HG03575 (cell line): Measurements from ENCODE around the gene CENPM.

ENCODE experiments used
- ATAC-seq: cut with Tn5 transposase; IDR thresholded peaks from one replicate; pipeline ENCODE4 v1.9.1; 2021; ENCODE audit not compliant: unreplicated experiment, insufficient number of reproducible peaks, low FRiP score; ENCODE audit errors: extremely low read depth

The CENPM gene

GRCh38 chr22:41905411-41906202 lies 41.3 kb downstream of the CENPM start:
- ATAC-seq = no peak

- no peak for ATAC-seq
These were observed 42.2 kb downstream of the CENPM start for GRCh38 chr22:41904450-41905410.

DNA sequence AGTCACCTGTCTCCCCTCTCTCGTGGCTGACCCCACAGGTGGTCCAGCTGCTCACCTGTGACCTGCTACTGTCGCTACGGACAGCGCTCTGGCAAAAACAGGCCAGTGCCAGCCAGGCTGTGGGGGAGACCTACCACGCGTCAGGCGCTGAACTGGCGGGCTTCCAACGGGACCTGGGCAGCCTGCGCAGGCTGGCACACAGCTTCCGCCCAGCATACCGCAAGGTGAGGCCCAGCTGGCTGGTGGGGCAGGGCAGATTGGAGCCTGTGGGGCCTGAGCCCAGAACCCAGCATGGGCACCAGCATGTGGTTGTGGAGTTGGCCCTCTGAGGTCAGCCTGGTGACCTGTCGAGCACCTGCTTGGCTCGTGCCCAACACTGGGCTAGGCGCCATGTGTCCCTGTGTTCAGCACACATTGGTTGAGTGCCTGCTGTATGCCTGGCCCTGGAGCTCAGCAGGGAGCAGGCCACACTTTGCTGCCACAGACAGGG lies 44.0 kb downstream of the CENPM start:
- ATAC-seq = no peak

GRCh38 chr22:41902016-41902415 lies 44.9 kb downstream of the CENPM start:
- ATAC-seq = no peak

DNA sequence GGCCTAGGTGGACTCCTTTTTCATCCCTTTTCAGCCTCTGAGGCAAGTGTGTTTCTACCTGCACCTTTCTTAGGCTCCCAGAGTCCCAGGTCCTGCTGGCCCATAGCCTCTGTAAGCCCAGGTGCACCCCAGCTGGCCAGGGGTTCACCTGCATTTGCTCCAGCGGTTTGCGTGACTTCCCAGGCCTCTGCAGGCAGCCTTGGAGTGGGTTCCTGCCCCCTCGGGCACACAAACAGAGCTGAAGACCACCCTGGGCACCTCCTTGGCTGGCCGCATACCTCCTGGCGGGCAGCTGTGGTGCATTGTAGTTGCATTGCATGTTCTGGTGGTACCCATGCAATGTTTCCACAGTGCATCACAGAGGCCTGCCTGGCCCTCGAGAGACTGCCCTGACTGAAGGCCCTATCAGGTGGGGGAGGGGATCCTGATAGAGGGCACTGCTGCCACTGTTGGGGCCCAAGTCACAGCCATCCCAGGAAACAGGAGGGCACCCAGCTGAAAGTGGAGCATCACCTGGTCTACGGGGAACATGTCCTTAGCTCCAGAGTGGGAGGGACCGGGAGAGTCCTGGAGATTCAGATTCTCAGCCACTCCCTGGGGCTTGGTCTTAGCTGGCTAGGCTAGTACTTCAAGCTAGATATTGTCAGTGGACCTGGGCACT lies 46.2 kb downstream of the CENPM start:
- ATAC-seq = no peak

GRCh38 chr22:41899992-41900651 lies 46.8 kb downstream of the CENPM start:
- ATAC-seq = no peak

- no peak for ATAC-seq
These were observed 47.8 kb downstream of the CENPM start for GRCh38 chr22:41899110-41899509.

GRCh38 chr22:41898645-41899044 lies 48.3 kb downstream of the CENPM start:
- no peak for ATAC-seq

DNA sequence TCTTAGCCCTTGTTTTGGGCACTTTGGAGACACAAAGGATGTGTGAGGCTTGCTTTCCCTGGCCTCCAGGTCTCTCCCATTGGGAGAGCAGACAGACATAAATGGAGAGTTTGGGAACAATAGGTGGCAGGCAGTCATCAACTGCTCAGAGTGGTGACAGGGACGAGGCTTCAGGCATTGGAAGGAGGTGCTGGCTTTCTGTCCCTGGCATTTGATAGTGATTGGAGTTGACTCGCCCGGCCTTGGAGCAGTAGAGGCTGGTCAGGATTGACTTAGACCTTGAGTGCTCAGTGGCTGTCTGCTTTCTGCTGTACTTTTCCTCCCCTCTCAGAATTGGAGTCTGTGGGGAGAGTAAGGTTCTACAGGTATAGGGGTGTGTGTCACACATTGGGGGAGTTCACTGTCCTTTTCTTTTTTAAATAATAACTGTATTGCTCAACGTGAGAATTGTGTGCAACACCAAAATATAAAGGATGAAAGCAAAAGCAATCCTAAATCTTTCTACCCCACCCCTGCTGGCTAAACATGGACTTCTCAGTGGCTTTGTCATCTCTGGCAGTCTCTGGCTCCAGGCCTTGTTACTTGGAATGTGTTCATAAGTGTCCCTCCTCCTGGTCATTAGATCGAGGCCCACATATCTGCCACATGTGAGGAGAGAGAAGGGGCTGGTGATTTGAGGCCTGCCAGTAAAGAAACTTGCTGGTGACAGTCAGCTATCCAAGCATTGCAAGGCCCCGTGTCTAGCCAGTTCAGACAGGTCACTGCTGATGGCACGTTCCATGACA lies 53.2 kb downstream of the CENPM start:
- no peak for ATAC-seq

DNA sequence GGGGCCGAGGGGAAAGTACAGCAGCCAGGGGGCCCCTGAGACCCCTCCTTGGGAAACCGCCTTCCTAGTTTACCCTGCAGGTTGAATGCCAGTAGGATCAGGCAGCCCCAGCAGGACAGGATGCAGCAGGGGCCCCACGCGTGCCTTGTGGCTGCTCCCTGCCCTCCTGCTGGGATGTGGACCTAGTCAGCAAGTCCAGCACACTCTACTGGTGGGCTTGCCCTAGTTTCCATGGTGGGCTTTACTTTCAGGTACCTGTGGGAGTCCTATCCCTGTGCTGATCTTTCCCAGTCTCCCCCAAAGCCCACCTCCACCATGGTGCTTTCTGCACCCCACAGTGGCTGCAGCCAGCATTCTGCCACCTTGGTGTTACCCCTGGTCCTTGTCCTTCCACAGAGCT lies 54.2 kb downstream of the CENPM start:
- ATAC-seq = no peak

- ATAC-seq = no peak
These were observed 55.5 kb downstream of the CENPM start for GRCh38 chr22:41891407-41891806.
